ENCODE data around the gene FOXL2. TPM values are rescaled to one million over a fixed set of nuclear protein-coding genes. Genes with fewer than 3 reads are reported as not detected.

FOXL2 gene
- total and polyA plus RNA-seq, 9 of the 15 experiments (the other 6 are each of a cell fraction or from before 2014, with no cell fraction given), result 0.27 to 22.1 (median 3.2) TPM

GRCh38 chr3:138962854-138963560 is 16.1 kb upstream of the FOXL2 start:
- CTCF ChIA-PET (ENCODE audit: low intra/inter-chr PET ratio), result no interaction called here
- 38% methylated on average over 8 of the region's 8 CpGs for WGBS (ENCODE audit: insufficient coverage, low coverage, missing lambda C conversion rate)
- ATAC-seq, result no peak

More at GRCh38 chr3:138962854-138963560, 16.1 kb upstream of the FOXL2 start:
- DNase-seq (ENCODE audit: extremely low read depth in 1 of 4, low spot score in 3 of 4) (no peak), FAIRE-seq (no peak)
- Histone ChIP-seq H3K36me3 (ENCODE audit: control insufficient read depth, insufficient read depth, low read length) (no peaks in the 10 kb centered on the region), H3K9ac (ENCODE audit: insufficient read depth in 1 of 2, low read depth in 2 of 2, low read length in 2 of 2) (no peak overlapping the region), H3K4me2 (ENCODE audit: insufficient read depth, low read length) (no peak overlapping the region), H4K20me1 (replicated peaks; ENCODE audit: control insufficient read depth, insufficient read depth, low read length) (no peaks in the 10 kb centered on the region), H3K27me3 (ENCODE audit: control insufficient read depth in 2 of 2, insufficient read depth in 2 of 2, low read length in 2 of 2) (peaks cover 2 to 10% of the 10 kb centered on the region in 2 experiments; a peak in 2 of 5 replicates), H3K9me3 (replicated peaks; ENCODE audit: control insufficient read depth, insufficient read depth, low read depth, low read length) (peaks cover 3% of the 10 kb centered on the region; the same call in 1 of the 2 replicates), H3K4me3 (no peak overlapping the region), H3K79me2 (ENCODE audit: control insufficient read depth, insufficient read depth, low read length) (no peaks in the 10 kb centered on the region), H3K4me1 (replicated peaks in 1 of 2; ENCODE audit: control insufficient read depth in 2 of 2, insufficient read depth in 2 of 2, low read length in 2 of 2) (peaks cover 0 to 9% of the 10 kb centered on the region in 2 experiments; a peak in 2 of 5 replicates), H3K27ac (ENCODE audit: extremely low read depth, low read depth, low read length) (no peak overlapping the region), H3K9me1 (ENCODE audit: control insufficient read depth, insufficient read depth, low read length) (no peaks in the 10 kb centered on the region), H2AFZ (ENCODE audit: low read depth, low read length) (no peak overlapping the region)
- intact Hi-C loops (cut with micrococcal nuclease) (no loop called here), in situ Hi-C loops (cut with MboI) (no loop called here)
- BruUV-seq (replicated peaks), result no TSS peak
- POLR2A ChIA-PET, result interaction anchor here (0.6 kb wide), 1 partner anchor 495 kb away, joined by 3 read pairs; no protein-coding TSS in a partner anchor
- no peak for TF ChIP-seq NR3C1 (CRISPR knock-in tag; IDR thresholded peaks at IDR 0.05)
- no peak for TF ChIP-seq YBX1 (IDR thresholded peaks at IDR 0.05)
- no peak for TF ChIP-seq ZNF449 (CRISPR knock-in tag; IDR thresholded peaks at IDR 0.05)
- TF ChIP-seq MCM7 (IDR thresholded peaks at IDR 0.05), result no peak
- TF ChIP-seq FOXK1 (CRISPR knock-in tag; IDR thresholded peaks at IDR 0.05; ENCODE audit: borderline replicate concordance), result no peak
- TF ChIP-seq MCM2 (IDR thresholded peaks at IDR 0.05; ENCODE audit: low read depth), result no peak
- no peak for TF ChIP-seq ZNF282 (CRISPR knock-in tag; IDR thresholded peaks at IDR 0.05)
- TF ChIP-seq ZBTB26 (CRISPR knock-in tag; IDR thresholded peaks at IDR 0.05), result no peak
- no peak for TF ChIP-seq GATAD2B (IDR thresholded peaks at IDR 0.05; ENCODE audit: borderline replicate concordance)
- TF ChIP-seq ZZZ3 (IDR thresholded peaks at IDR 0.05), result no peak
- no peak for TF ChIP-seq MED1 (CRISPR knock-in tag; IDR thresholded peaks at IDR 0.05; ENCODE audit: borderline replicate concordance)
- TF ChIP-seq CTCFL (IDR thresholded peaks at IDR 0.05; ENCODE audit: borderline replicate concordance, insufficient read depth, low read depth, low read length, poor library complexity, severe bottlenecking), result no peak
- TF ChIP-seq ZNF347 (CRISPR knock-in tag; IDR thresholded peaks at IDR 0.05; ENCODE audit: low read depth), result no peak
